SK-N-SH (cell line): ENCODE data around the gene TOLLIP. TPM values are rescaled to one million over a fixed set of nuclear protein-coding genes. Genes with fewer than 3 reads are reported as not detected.

ENCODE experiments used
- CTCF ChIA-PET: fragments of 300-600, 350-600 bp; formaldehyde crosslinking; extraction: SDS; loops from one replicate; lab custom pipeline; 2021; lab: Yijun Ruan, JAX
- POLR2A ChIA-PET: fragments of 350-600 bp; sonication (Branson Sonifier 250); formaldehyde crosslinking; extraction: SDS; loops from one replicate; lab custom pipeline; 2020; ENCODE audit warnings: antibody characterized with exemption, inconsistent platforms; lab: Yijun Ruan, JAX
- DNase-seq: peaks from one replicate; pipeline ENCODE4 v3.0.0; 2012
- H2AFZ ChIP-seq: fragments of 200-600 bp; sonication (generic); 2 replicates; pipeline ENCODE4 v1.8.1; 2016; ENCODE audit warnings: antibody characterized with exemption, mild to moderate bottlenecking, low read depth
- H3F3A ChIP-seq: fragments of 200-600 bp; sonication (generic); replicated peaks from 2 replicates; pipeline ENCODE3; 2016; ENCODE audit warnings: antibody characterized with exemption, mild to moderate bottlenecking; ENCODE audit not compliant: insufficient read depth
- H3K27ac ChIP-seq, 2 experiments: fragments of 200-500 bp in 1 of 2; fragments of 200-600 bp in 1 of 2; sonication (Bioruptor generic) in 1 of 2; sonication (generic), shearing (Covaris generic) in 1 of 2; 2 replicates each; pipeline versions ENCODE4 v1.5.1 to v1.6.1; 2014 to 2016; ENCODE audit warnings: low read depth in 2 of 2, inconsistent platforms in 1 of 2, low read length in 1 of 2, mild to moderate bottlenecking in 1 of 2, mixed read lengths in 1 of 2
- H3K27me3 ChIP-seq: fragments of 200-600 bp; sonication (generic), shearing (Covaris generic); 2 replicates; pipeline ENCODE4 v1.6.1; 2016; ENCODE audit warnings: mixed run types; ENCODE audit not compliant: insufficient read depth
- H3K36me3 ChIP-seq, 2 experiments: fragments of 200-500 bp in 1 of 2; fragments of 200-600 bp in 1 of 2; sonication (Bioruptor generic) in 1 of 2; sonication (generic) in 1 of 2; replicated peaks in 1 of 2; 2 replicates each; pipeline versions ENCODE3 to v1.5.1; 2014 to 2016; ENCODE audit warnings: low read length in 1 of 2, mild to moderate bottlenecking in 1 of 2; ENCODE audit not compliant: insufficient read depth in 2 of 2, control insufficient read depth in 1 of 2
- H3K4me1 ChIP-seq, 2 experiments: fragments of 200-500 bp in 1 of 2; fragments of 200-600 bp in 1 of 2; sonication (Bioruptor generic) in 1 of 2; sonication (generic), shearing (Covaris generic) in 1 of 2; 2 replicates each; pipeline versions ENCODE4 v1.5.1 to v1.6.1; 2014 to 2016; ENCODE audit warnings: low read depth in 1 of 2, low read length in 1 of 2, mixed run types in 1 of 2; ENCODE audit not compliant: insufficient read depth in 2 of 2, control insufficient read depth in 1 of 2
- H3K4me2 ChIP-seq: fragments of 200-600 bp; sonication (generic), shearing (Covaris generic); 2 replicates; pipeline ENCODE4 v1.6.1; 2017; ENCODE audit warnings: mixed run types
- H3K4me3 ChIP-seq, 2 experiments: fragments of 200-500 bp in 1 of 2; fragments of 200-600 bp in 1 of 2; sonication (Bioruptor generic) in 1 of 2; sonication (generic), shearing (Covaris generic) in 1 of 2; 2 replicates each; pipeline versions ENCODE4 v1.5.1 to v1.8.1; 2014 to 2016; ENCODE audit warnings: low read depth in 2 of 2, inconsistent platforms in 1 of 2, low read length in 1 of 2, mild to moderate bottlenecking in 1 of 2, mixed read lengths in 1 of 2, moderate library complexity in 1 of 2
- H3K79me2 ChIP-seq: fragments of 200-600 bp; sonication (generic); 2 replicates; pipeline ENCODE4 v1.8.1; 2017; ENCODE audit warnings: mild to moderate bottlenecking; ENCODE audit not compliant: insufficient read depth
- H3K9ac ChIP-seq: fragments of 200-600 bp; sonication (generic); 2 replicates; pipeline ENCODE4 v1.6.1; 2017; ENCODE audit warnings: mixed run types
- H3K9me2 ChIP-seq: fragments of 200-600 bp; sonication (generic); 2 replicates; pipeline ENCODE4 v1.6.1; 2017; ENCODE audit warnings: mixed run types
- H3K9me3 ChIP-seq: fragments of 200-600 bp; sonication (generic); 2 replicates; pipeline ENCODE4 v1.6.1; 2017; ENCODE audit warnings: mixed run types, mild to moderate bottlenecking, moderate library complexity
- H4K20me1 ChIP-seq: fragments of 200-600 bp; sonication (generic); 2 replicates; pipeline ENCODE4 v1.6.1; 2017; ENCODE audit warnings: mild to moderate bottlenecking, mixed run types; ENCODE audit not compliant: insufficient read depth
- CHD2 ChIP-seq: fragments of 150-350 bp; IDR thresholded peaks from 2 replicates; pipeline ENCODE4 v1.6.1; 2018; ENCODE audit warnings: low read length; ENCODE audit not compliant: partially characterized antibody
- EZH2phosphoT487 ChIP-seq: fragments of 200-600 bp; sonication (generic); IDR thresholded peaks from 2 replicates; pipeline ENCODE4 v1.6.1; 2017; ENCODE audit warnings: low read depth, mixed run types, mild to moderate bottlenecking, antibody characterized with exemption, moderate library complexity, borderline replicate concordance
- FOXJ3 ChIP-seq: sonication (generic); formaldehyde crosslinking; IDR thresholded peaks from 2 replicates; pipeline ENCODE4 v1.5.1; 2020; ENCODE audit warnings: mild to moderate bottlenecking, missing genetic modification reagents
- FOXM1 ChIP-seq: IDR thresholded peaks from 2 replicates; pipeline ENCODE4 v1.4.0; 2012; ENCODE audit warnings: low read depth, mild to moderate bottlenecking
- GABPA ChIP-seq: IDR thresholded peaks from 2 replicates; pipeline ENCODE4 v1.4.0; 2012; ENCODE audit warnings: low read depth, mild to moderate bottlenecking
- GATA2 ChIP-seq: sonication (generic); formaldehyde crosslinking; IDR thresholded peaks from 2 replicates; pipeline ENCODE4 v1.5.0; 2020; ENCODE audit warnings: mild to moderate bottlenecking, missing genetic modification reagents
- JUND ChIP-seq: IDR thresholded peaks from 2 replicates; pipeline ENCODE4 v1.4.0; 2012
- MXI1 ChIP-seq: IDR thresholded peaks from 2 replicates; pipeline ENCODE4 v1.6.1; 2012; ENCODE audit warnings: mild to moderate bottlenecking, low read depth, low read length, improper control_type of control experiment
- NFIC ChIP-seq: IDR thresholded peaks from 2 replicates; pipeline ENCODE4 v1.4.0; 2012; ENCODE audit warnings: borderline replicate concordance
- NRF1 ChIP-seq: IDR thresholded peaks from 2 replicates; pipeline ENCODE4 v1.6.1; 2012; ENCODE audit warnings: low read depth, mild to moderate bottlenecking, low read length
- RAD21 ChIP-seq: IDR thresholded peaks from 2 replicates; pipeline ENCODE4 v1.6.1; 2012; ENCODE audit warnings: mild to moderate bottlenecking, low read length
- RCOR1 ChIP-seq: fragments of 150-350 bp; IDR thresholded peaks from 2 replicates; pipeline ENCODE4 v1.6.1; 2017; ENCODE audit warnings: antibody characterized with exemption, low read length
- RXRA ChIP-seq: IDR thresholded peaks from 2 replicates; pipeline ENCODE4 v1.4.0; 2012; ENCODE audit warnings: low read depth, mild to moderate bottlenecking, borderline replicate concordance
- SIN3A ChIP-seq: IDR thresholded peaks from 2 replicates; pipeline ENCODE4 v1.6.1; 2012; ENCODE audit warnings: low read depth, mild to moderate bottlenecking, low read length, moderate library complexity, borderline replicate concordance
- TEAD4 ChIP-seq: IDR thresholded peaks from 2 replicates; pipeline ENCODE4 v1.4.0; 2012; ENCODE audit warnings: mild to moderate bottlenecking, borderline replicate concordance; ENCODE audit not compliant: insufficient read depth
- WGBS: methylation state at CpG from one replicate; pipeline ENCODE4 v1.1.6; 2017; ENCODE audit warnings: low lambda C conversion rate; 5-methylcytosine and 5-hydroxymethylcytosine counted together
- polyA plus RNA-seq, 3 experiments: library from polyadenylated mRNA; depleted of rRNA; stranded (reverse); fragments of >200 nt; gene quantifications; 2 replicates each; pipeline ENCODE4 v1.2.3, GENCODE V29; 2012
- TF ChIP-seq, protein P1 (sequence below): IDR thresholded peaks from 2 replicates; pipeline ENCODE4 v1.6.1; 2012; ENCODE audit warnings: mild to moderate bottlenecking, low read depth, low read length, moderate library complexity
- TF ChIP-seq, protein P2 (sequence below): fragments of 150-350 bp; IDR thresholded peaks from 2 replicates; pipeline ENCODE4 v1.6.1; 2017; ENCODE audit warnings: antibody characterized with exemption, low read length, low read depth, borderline replicate concordance
- TF ChIP-seq, protein P3 (sequence below): fragments of 150-350 bp; IDR thresholded peaks from 2 replicates; pipeline ENCODE4 v1.6.1; 2016; ENCODE audit warnings: mild to moderate bottlenecking, low read depth, low read length
- TF ChIP-seq, protein P4 (sequence below): fragments of 200-600 bp; sonication (generic); IDR thresholded peaks from 2 replicates; pipeline ENCODE4 v1.6.1; 2017; ENCODE audit warnings: antibody characterized with exemption, mild to moderate bottlenecking, moderate library complexity

Gene TOLLIP
- polyA plus RNA-seq, 1 of the 3 experiments (the other 2 are of a cell fraction): 55.4 TPM

DNA sequence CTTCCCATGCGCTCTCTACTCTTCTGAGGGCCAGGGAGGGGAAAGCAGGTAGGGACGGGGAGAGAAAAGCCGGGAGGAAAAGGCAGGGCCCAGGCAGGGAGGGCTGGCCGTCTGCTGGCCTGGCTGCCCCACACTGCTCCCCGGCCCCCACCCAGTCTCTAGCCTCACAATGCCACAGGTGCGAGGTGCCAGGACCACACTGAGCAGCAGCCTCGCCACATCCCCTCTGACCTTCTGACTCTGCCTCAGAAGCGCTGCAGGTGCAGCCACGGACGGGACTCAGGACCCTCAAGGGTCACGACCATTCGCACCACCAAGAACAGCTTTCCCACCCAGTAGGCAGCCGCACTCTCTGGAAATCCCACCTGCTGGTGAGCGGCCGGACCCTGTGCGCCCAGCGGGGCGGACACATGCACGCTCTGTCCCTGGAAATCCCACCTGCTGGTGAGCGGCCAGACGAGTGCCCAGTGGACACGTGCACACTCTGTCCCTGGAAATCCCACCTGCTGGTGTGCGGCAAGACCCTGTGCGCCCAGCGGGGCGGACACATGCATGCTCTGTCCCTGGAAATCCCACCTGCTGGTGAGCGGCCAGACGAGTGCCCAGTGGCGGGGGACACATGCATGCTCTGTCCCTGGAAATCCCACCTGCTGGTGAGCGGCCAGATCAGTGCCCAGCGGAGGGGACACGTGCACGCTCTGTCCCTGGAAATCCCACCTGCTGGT is 20.1 kb downstream of the TOLLIP start:
- no peak overlapping the region for H2AFZ ChIP-seq
- ChIA-PET POLR2A (no interaction called here), CTCF (no interaction called here)
- no peaks in the 10 kb centered on the region for H3K4me1 ChIP-seq
- H3K4me2 ChIP-seq: no peak overlapping the region
- no peak for DNase-seq
- H3F3A ChIP-seq: no peaks in the 10 kb centered on the region
- H3K9ac ChIP-seq: no peak overlapping the region
- H4K20me1 ChIP-seq: no peaks in the 10 kb centered on the region
- H3K79me2 ChIP-seq: no peaks in the 10 kb centered on the region
- no peaks in the 10 kb centered on the region for H3K27me3 ChIP-seq
- TF ChIP-seq, protein P1, sequence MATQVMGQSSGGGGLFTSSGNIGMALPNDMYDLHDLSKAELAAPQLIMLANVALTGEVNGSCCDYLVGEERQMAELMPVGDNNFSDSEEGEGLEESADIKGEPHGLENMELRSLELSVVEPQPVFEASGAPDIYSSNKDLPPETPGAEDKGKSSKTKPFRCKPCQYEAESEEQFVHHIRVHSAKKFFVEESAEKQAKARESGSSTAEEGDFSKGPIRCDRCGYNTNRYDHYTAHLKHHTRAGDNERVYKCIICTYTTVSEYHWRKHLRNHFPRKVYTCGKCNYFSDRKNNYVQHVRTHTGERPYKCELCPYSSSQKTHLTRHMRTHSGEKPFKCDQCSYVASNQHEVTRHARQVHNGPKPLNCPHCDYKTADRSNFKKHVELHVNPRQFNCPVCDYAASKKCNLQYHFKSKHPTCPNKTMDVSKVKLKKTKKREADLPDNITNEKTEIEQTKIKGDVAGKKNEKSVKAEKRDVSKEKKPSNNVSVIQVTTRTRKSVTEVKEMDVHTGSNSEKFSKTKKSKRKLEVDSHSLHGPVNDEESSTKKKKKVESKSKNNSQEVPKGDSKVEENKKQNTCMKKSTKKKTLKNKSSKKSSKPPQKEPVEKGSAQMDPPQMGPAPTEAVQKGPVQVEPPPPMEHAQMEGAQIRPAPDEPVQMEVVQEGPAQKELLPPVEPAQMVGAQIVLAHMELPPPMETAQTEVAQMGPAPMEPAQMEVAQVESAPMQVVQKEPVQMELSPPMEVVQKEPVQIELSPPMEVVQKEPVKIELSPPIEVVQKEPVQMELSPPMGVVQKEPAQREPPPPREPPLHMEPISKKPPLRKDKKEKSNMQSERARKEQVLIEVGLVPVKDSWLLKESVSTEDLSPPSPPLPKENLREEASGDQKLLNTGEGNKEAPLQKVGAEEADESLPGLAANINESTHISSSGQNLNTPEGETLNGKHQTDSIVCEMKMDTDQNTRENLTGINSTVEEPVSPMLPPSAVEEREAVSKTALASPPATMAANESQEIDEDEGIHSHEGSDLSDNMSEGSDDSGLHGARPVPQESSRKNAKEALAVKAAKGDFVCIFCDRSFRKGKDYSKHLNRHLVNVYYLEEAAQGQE: no peak
- TF ChIP-seq GATA2 (CRISPR knock-in tag): no peak
- no peak for TF ChIP-seq EZH2phosphoT487
- no peak for TF ChIP-seq NRF1
- H3K27ac ChIP-seq: no peak overlapping the region
- WGBS: 99% methylated on average over 19 of the region's 33 CpGs
- no peaks in the 10 kb centered on the region for H3K9me3 ChIP-seq
- H3K9me2 ChIP-seq: no peaks in the 10 kb centered on the region
- no peak overlapping the region for H3K4me3 ChIP-seq
- peaks cover 4 to 64% of the 10 kb centered on the region in 2 experiments for H3K36me3 ChIP-seq

DNA sequence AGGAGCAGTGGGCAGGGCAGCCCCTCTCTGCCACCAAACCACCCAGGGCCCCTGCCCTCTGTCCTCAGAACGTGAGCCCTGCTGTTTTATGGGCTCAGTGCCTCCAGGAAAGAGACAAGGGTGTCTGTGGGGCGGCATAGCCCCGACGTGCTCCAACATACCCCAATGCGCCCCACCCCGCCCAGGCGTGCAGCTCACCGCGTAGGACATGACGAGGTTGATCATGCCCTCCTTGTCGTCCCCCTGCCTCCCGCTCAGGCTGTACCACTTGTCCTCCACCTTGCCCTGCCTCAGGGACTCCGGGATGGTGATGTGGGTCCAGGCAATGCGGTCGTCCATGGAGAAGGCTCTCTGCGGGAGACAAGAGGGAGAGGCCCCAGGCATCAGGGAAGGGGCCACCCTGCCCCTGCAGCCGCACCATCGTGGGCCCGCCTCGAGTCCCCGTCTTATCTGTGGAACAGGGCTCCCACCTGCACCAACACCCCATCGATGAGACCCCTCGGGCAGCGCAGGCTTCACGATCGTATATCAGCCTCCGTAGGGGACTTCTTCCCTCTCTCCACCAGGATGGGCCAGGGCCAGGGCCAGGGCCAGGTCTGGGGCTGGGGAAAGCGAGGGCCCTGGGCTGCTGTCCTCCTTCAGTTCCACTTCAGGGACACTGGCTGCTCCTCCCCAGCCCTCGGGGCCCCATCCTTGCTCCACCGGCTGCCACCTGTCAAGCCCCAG is 20.8 kb downstream of the TOLLIP start:
- Histone ChIP-seq H3F3A (no peaks in the 10 kb centered on the region), H3K27me3 (no peaks in the 10 kb centered on the region), H3K9ac (no peak overlapping the region), H3K79me2 (no peaks in the 10 kb centered on the region), H3K4me2 (no peak overlapping the region), H3K4me1 (no peaks in the 10 kb centered on the region), H3K27ac (no peak overlapping the region), H2AFZ (no peak overlapping the region), H3K9me2 (no peaks in the 10 kb centered on the region), H4K20me1 (no peaks in the 10 kb centered on the region), H3K9me3 (no peaks in the 10 kb centered on the region), H3K4me3 (no peak overlapping the region), H3K36me3 (peaks cover 4 to 65% of the 10 kb centered on the region in 2 experiments)
- ChIA-PET POLR2A (no interaction called here), CTCF (no interaction called here)
- WGBS: 94% methylated on average over 30 of the region's 30 CpGs
- no peak for DNase-seq
- TF ChIP-seq GATA2 (CRISPR knock-in tag) (no peak), FOXM1 (no peak), MXI1 (no peak), GABPA (no peak), FOXJ3 (no peak), TEAD4 (no peak), SIN3A (no peak), CHD2 (no peak), RAD21 (no peak), RCOR1 (no peak), JUND (no peak), NFIC (no peak), RXRA (no peak)
- TF ChIP-seq, protein P2, sequence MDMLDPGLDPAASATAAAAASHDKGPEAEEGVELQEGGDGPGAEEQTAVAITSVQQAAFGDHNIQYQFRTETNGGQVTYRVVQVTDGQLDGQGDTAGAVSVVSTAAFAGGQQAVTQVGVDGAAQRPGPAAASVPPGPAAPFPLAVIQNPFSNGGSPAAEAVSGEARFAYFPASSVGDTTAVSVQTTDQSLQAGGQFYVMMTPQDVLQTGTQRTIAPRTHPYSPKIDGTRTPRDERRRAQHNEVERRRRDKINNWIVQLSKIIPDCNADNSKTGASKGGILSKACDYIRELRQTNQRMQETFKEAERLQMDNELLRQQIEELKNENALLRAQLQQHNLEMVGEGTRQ: no peak
- TF ChIP-seq, protein P3, sequence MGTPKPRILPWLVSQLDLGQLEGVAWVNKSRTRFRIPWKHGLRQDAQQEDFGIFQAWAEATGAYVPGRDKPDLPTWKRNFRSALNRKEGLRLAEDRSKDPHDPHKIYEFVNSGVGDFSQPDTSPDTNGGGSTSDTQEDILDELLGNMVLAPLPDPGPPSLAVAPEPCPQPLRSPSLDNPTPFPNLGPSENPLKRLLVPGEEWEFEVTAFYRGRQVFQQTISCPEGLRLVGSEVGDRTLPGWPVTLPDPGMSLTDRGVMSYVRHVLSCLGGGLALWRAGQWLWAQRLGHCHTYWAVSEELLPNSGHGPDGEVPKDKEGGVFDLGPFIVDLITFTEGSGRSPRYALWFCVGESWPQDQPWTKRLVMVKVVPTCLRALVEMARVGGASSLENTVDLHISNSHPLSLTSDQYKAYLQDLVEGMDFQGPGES: no peak
- TF ChIP-seq, protein P4, sequence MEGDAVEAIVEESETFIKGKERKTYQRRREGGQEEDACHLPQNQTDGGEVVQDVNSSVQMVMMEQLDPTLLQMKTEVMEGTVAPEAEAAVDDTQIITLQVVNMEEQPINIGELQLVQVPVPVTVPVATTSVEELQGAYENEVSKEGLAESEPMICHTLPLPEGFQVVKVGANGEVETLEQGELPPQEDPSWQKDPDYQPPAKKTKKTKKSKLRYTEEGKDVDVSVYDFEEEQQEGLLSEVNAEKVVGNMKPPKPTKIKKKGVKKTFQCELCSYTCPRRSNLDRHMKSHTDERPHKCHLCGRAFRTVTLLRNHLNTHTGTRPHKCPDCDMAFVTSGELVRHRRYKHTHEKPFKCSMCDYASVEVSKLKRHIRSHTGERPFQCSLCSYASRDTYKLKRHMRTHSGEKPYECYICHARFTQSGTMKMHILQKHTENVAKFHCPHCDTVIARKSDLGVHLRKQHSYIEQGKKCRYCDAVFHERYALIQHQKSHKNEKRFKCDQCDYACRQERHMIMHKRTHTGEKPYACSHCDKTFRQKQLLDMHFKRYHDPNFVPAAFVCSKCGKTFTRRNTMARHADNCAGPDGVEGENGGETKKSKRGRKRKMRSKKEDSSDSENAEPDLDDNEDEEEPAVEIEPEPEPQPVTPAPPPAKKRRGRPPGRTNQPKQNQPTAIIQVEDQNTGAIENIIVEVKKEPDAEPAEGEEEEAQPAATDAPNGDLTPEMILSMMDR: no peak
